ENCODE results near the gene FBLN1.
"Not testable (repeated sequence)": the region's sequence is repeated elsewhere in the genome, so short reads cannot be mapped to it uniquely, and the experiment has no call there.

Gene FBLN1

DNA sequence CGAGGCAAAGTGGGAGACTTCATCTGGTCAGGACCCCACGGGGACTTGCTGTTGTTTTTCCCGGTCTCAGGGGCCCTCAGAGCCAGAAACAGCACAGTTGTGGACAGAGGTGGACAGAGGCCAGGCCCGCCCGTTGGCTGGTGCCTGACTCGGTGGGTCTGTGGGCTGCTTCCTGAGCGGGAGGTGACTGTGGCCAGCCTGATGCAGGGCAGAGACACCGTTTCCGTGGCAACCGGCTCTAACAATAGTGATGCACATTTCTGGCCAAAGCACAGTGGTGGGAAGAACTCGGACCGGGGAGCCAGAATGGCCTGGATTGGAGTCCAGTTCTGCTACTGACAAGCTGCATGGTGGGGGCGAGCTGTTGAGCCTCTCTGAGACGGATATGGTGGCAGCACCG is 110.3 kb downstream of the FBLN1 start:
- DNase-seq (ENCODE audit: low read depth in 2 of 2): no peak

DNA sequence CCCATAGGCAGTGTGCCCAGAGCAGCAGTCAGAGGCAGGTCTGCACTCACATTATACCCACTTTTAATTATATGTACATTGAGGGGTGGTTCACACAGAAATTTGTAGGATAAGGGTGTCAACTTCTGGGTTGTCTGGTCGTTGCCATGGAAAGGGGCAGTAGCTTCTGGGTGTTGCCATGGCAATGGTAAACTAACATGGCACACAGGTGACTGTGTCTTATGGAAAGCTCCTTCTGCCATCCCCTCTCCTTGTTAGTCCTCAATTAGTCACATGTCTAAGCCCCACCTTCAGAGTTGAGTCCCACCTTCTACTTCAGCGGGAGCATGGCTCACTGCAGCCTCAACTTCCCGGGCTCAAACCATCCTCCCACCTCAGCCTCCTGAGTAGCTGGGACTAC is 112.7 kb downstream of the FBLN1 start:
- no peak for DNase-seq (ENCODE audit: low read depth in 2 of 2)

DNA sequence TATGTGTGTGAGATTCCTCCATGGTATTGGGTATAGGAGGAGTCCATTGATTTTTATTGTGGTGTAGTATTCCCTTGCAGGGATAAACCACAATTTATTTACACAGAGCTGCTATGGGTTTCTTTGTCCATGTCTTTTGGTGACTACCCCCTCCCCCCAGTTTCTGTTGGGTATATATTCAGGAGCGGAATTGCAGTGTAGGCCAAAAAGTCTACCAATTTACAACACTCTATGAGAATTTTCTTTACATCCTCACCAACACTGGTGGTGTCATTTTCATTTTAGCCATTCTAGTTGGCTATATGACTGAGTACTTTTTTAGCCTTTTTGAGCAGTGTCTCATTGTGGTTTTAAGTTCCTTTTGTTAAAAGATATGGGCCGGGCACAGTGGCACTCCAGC is 113.7 kb downstream of the FBLN1 start:
- no peak for DNase-seq (ENCODE audit: low read depth in 2 of 2)

DNA sequence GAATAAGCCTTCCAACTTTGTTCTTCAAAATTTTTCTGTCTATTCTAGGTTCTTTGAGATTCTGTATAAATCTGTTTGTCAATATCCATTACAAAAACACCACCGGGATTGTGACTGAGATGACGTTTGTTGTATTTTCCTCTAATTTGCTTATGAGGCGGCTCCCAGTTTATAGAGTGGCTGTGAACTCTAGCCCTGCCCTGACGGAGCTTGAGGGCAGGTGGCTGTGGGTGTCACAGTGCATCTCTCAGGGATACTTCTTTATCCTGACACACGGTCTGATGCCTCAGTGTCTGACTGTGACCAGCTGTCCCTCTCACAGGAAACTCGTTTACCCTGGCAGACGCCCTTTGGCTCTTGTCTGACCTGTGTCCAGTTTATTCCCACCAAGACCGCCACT is 115.3 kb downstream of the FBLN1 start:
- DNase-seq (ENCODE audit: low read depth in 2 of 2): no peak

DNA sequence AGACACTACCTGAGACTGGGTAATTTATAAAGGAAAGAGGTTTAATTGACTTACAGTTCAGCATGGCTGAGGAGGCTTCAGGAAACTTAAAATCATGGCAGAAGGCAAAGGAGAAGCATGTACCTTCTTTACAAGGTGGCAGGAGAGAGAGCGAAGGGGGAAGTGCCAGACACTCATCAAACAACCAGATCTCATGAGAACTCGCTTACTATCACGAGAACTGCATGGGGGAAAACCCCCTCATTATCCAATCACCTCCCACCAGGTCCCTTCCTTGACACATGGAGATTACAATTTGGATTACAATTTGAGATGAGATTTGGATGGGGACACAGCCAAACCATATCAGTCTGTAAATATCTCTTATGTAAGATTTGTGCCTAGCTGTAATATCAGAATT is 118.0 kb downstream of the FBLN1 start:
- no peak for DNase-seq (ENCODE audit: low read depth in 2 of 2)

DNA sequence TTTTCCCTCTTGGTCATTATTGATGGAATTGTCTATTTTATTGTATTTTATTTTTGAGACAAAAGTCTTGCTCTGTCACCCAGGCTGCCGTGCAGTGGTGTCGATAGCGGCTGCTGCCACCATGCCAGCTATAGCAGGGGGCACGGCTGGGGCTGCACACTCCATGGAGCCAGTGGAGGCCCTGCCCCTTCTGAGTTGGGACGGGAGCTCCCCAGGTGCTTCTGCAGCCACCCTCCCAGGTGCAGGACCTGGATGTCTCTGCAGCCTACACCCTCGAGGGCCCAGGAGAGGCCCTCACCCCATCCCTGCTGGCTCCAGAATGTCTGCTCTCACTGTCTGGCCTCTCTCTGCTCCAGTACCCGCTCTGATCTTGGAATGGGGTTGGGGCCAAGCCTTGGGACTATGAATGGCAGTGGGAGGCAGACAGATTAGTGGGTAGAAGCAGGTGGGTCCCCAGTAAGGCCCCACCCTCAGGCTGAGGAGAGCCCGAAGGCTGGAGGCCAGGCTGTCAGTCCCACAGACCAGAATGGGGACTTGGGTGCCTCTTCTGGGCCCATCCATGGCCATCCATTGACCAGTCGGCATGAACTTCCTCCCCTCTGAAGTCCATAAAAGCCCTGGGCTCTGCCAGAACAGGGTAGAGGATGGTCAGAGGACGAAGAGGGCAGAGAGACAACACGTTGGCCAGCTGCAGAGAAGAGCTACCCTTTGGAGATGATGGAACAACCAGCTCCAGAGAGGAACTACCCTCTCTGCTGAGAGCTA is 119.3 kb downstream of the FBLN1 start:
- no peak for DNase-seq (ENCODE audit: low read depth in 2 of 2)

DNA sequence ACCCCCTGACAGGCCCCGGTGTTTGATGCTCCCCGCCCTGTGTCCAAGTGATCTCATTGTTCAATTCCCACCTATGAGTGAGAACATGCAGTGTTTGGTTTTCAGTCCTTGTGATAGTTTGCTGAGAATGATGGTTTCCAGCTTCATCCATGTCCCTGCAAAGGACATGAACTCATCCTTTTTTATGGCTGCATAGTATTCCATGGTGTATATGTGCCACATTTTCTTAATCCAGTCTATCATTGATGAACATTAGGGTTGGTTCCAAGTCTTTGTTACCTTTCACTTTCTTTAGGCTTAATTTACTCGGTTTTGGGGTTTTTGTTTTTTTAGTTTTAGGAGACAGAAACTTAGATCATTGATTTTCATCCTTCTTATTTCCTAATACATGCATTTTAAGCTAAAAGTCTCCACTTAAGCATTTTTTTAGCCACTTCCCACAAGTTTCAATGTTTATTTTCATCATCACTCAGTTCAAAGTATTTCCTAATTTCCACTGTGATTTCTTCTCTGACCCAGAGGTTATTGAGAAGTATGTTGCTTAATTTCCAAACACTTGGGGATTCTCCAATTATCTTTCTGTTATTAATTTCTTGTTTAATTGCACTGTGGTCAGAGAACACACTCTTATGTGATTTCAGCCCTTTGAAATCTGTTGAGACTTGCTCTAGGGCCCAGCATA is 120.9 kb downstream of the FBLN1 start:
- DNase-seq (ENCODE audit: low read depth in 2 of 2): not testable (repeated sequence)

DNA sequence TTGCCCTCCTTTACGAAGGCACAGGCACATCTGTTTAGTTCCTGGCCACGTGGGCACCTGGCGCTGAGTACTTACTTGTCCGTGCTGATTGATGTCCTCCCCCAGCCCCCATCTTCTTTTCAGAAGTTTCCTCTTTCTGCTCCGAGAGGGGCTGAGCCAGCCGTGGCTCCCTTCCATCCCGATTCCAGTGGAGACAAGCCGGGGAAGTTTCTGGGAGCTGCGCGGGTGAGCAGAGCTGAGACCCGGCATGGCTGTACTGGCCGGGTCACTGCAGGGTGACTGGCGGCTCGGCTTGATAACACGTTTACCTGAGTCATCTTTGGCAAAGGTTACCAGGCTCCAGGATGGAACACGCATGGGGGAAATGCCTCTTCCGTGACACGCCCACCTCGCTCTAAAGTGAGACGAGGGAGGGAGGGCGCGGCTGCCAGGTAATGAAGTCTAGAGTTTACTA is 123.5 kb downstream of the FBLN1 start:
- no peak for DNase-seq (ENCODE audit: low read depth in 2 of 2)

DNA sequence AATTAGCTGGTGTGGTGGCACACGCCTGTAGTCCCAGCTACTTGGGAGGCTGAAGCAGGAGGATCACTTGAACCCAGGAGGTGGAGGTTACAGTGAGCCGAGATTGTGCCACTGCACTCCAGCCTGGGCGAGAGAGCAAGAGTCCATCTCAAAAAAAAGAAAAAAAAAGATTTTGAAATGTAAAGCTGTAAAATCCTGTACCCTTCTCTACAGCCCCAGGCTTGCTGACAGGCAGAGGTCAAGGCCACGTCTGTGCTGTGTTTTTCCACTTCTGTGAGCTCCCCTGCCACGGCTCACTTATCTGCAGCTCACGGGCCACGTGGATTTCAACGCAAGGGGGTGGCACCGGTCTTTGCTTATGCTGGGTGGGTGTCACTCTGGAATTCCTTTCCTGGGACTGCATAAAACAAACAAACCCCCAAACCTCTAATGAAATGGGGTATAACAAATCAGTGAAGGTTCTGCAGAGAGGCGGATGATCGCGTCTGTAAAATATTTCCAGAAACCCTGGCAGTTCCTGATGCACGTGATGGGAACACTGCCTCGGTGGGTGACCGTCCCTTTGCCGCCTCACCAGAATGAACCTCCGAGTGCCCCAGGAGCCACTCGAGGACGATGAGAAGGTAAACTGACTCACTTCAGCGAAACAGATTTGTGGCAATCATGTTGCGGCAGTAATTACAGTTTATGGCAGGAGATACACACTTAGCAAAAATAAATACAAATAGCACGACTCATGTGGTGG is 125.0 kb downstream of the FBLN1 start:
- no peak for DNase-seq (ENCODE audit: low read depth in 2 of 2)

DNA sequence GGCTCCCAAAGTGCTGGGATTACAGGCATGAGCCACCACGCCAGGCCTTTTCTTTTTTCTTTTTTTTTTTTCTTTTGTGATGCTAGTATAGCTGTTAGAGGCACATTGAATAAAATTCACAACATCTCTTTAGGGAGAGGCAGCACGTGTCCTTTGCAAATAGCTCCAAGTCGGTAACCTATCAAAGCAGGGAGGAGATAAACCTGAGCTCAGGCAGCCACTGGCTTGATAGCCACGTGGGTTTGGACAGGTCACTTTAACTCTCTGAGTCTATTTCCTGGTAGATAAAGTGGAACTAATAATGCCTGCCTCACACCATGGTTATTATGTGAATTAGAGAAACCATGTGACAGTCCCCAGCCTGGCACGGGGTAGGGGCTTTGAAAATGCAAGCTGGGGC is 125.8 kb downstream of the FBLN1 start:
- DNase-seq (ENCODE audit: low read depth in 2 of 2): no peak

DNA sequence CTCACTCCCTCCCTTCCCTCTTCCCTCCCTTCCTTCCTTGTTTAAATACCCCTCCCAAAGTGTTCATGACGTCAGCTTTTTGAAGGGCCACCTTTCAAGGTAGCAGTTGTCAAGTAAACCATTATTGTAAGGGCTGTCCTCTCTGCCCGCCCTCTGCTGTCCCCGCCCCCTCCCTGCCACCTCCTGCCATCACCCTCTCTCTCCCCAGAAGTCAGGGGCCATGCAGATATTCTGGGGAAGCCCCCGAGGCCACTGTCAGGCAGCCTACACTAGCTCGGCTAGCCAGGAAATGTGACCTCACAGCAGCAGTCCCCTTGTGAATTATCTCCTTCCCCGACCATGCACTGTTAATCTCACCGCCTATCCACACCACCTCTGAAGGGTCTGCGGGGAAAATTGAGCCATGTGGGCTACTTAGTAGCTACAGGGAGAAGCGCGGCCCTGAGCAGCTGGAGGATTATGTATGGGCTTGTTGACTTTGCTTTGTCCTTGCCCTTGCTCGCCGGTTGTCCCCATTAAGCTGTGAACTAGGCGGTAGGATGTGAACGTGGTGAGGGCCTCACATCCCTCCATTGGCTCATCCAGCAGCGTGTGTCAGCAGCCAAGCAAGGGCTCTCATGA is 126.9 kb downstream of the FBLN1 start:
- no peak for DNase-seq (ENCODE audit: low read depth in 2 of 2)

DNA sequence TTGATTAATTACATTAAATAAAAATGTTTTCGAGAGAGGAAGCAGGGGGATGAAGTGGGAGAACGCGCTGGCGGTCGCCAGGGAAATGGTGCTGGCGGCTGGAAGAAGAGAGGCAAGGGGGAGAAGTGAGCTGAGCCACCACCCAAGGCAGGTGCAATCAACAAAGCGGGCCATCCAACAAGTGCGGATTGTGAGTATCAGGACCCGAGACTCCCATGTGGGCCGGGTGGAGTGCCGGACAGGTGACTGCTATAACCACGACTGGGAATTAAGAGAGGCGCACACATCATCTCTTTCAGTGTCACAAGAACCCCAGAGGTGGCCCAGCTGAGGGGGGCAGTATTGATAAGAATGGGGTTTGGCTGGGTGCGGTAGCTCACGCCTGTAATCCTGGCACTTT is 127.8 kb downstream of the FBLN1 start:
- DNase-seq (ENCODE audit: low read depth in 2 of 2): no peak

DNA sequence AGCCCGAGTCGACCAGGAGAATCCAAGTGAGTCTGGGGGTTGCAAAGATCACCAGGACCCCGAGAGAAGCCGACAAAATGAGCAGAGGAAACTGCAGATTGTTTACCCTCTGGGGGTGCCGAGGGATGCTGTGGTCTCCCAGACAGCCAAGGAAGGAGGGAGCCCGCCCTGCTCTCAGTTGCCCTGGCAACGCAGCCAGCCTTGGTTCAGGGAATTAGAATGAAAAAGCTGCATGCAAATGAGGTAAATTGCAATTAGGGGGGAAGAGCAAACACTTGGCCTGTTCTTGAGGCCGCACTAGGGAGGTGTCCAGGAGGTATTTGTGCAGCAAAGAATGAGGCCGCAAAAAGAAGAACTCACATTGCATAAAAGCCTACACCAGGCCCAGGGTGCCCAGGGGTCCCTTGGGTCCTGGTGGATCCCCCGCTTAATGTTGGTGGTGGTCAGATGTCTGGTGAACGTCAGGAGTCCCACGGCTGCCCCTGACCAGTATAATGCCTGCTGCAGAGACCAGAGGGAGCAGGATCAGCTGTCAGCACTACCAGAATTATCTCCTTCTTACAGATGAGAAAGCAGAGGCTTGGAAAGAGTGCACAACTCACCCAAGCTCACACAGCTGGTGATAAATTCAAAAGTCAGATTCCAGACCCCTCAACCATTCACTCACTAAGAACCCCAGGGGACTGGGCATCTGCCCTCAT is 128.6 kb downstream of the FBLN1 start:
- no peak for DNase-seq (ENCODE audit: low read depth in 2 of 2)

DNA sequence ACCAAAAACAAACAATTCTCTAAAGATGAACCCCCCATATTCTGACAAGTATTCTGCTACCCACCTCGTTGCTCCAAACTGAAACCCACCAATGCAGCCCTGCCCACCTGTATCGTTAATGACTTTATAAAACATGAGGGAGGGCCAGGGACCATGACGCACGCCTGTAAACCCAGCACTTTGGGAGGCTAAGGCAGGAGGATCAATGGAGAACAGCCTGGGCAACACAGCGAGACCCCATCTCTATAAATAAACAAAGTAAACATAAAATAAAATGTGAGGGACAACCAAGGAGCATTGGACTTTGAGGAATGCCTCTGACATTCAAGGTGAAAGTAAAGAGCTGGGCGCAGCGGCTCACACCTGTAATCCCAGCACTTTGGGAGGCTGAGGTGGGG is 129.2 kb downstream of the FBLN1 start:
- no peak for DNase-seq (ENCODE audit: low read depth in 2 of 2)

DNA sequence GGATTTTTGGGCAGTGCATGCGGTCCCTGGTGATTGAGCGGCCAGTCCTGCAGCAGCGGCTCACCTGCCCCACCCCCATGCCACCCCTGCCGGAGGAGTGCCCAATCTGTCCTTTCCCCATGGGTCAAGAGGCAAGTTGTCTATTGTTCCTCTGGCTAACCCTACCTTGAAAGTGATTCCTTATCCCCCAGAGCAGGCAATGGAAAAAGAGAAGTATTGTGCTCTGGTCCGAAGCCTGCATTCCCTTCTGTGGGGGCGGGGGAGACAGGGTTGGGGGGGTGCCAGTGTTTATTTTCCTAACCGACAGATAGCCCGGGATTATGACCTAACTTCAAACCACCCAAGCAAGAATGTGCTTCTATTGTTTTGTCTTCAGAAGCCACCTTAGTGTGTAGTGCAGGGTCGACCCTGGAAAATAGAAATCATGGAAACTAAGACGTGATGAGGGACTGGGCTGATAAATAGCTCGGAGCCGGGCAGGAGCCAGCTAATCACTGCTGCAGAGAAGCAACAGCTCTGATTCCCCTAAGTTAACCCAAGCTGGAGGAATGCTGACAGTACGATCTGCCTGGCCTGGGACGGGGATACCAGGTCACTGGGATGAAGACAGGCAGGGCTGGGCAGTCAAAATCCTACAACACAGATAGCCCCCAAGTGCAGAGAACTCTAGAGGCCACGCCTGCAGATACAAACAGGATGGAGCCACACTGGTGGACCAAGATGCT is 130.3 kb downstream of the FBLN1 start:
- no peak for DNase-seq (ENCODE audit: low read depth in 2 of 2)

DNA sequence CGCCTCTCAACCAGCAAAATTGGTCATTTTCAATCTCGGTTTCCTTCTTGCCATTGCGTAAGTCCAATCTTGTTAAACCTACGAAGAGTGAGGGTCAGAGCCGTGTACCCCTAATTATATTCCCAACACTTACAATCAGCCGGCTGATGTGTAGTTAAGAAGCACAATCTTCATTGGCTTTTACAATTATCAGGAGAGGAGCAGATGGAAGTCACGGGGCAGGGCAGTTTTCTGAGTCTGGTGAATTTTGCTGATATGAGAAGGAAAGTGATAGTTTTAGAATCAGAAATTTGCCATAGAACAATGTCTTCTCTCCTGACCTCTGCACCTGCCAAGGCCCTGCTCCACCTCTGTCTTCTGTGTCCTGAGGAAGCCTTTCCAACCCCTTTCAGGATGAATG is 134.0 kb downstream of the FBLN1 start:
- DNase-seq (ENCODE audit: low read depth in 2 of 2): no peak

DNA sequence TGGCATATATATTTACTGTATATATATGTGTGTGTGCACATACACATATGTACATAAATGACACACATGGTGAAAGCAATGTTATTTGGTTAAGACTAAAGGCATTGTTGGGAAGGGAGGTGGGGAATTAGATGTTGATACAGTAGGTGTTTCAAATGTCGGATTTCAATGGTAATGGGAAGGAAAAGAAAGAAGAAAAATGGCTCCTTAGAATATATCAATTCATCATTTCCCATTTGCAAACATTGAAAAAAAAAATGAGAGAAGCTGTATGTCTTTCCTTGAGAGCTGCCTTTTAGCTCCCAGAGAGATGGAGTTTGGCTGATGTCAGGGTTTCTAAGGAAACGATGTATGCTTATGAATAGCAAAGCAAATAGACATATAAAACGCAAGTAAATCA is 135.5 kb downstream of the FBLN1 start:
- no peak for DNase-seq (ENCODE audit: low read depth in 2 of 2)

DNA sequence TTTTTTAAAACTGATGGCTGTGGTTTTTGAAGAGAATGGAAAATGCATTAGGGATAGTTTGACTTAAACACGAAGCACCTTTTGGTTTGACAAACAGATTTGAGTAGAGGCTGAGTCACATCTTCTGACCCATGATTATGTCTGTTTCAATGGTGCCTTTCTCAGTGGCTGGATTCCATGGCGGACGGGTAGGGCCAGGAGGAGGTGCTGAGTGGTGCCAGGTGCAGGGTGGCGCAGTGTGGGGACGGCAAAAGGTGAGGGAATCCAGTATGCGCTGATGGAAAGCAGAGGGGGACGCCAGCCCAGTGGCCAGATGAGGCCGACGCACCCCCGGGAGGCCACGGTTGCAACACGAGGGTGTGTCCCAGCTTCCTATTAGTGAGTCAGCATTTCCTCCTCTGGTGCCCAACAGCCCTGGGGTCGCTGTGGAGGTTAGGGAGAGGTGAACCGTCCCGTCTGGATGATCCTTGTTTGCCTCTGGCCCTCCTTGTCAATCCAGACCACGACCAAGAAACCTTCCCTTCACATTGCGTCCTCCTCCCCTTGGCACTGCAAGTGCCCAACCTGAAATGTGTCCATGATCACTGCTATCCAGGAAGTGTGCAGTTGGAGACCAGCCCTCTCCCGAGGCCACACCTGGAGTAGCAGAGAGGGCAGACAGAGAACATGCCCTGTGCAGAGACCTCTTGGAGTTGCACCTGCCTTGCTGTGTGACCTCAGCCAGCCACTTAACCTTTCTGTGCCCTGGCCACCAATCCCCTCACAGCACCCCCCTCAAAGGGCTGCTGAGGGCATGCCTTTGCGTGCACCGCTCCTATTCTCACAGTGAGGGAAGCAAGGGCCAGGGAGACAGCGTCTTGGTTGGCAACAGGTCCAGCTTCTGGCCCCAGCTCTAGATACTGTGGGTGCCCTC is 136.4 kb downstream of the FBLN1 start:
- no peak for DNase-seq (ENCODE audit: low read depth in 2 of 2)

DNA sequence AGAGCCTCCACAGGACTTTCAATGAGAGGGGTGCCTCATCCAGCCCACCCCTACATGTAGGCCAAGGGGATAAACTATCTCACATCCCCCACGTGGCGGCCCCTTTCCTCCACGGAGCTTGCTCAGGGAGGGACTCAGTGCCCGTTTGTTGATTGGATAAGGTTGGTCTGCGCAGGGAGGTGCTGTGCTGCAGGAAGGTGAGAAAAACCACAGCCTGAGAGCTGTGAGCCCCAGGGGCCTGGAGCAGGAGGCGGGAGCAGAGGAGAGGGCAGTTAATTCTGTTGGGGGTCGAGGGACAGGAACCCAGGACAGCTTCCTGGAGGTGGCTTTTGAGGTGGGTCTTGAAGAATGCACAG is 137.0 kb downstream of the FBLN1 start:
- no peak for DNase-seq (ENCODE audit: low read depth in 2 of 2)

DNA sequence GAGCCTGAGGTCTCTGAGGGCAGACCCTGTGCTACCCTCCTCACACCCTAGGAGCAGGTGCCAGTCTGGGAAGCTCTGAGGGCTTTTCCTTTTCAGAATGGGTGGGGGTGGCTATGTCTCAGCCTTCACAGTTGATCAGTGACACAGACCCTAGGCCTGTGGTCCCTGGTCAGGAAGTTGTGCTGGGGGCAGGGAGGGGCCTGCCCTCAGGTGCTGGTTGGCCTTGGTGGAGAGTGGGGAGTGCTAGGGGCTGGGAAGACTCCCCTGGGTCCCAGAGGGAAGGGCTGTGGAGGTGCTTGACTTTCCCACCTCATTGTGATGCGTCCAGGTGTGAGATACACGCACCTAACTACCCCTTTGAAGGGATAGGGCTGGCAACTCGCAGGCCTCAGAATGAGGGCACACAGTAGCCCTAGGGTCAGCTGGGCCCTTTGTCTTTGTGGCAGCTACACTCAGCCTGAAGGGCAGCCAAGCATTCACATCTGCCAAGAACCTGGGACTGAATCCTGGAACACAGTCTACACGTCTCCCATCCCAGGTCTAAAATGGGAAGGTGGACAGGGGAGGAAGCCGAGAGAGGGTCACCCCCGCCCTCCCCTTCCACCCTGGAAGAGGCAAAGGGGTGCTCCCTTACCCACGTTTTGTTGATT is 137.7 kb downstream of the FBLN1 start:
- no peak for DNase-seq (ENCODE audit: low read depth in 2 of 2)
